Small intestine (tissue), 7 donors: ENCODE data around the gene ZMYND12. TPM values are rescaled to one million over a fixed set of nuclear protein-coding genes. Genes with fewer than 3 reads are reported as not detected.

Experiments used
- DNase-seq, 2 donors: peaks; one replicate each; pipeline versions ENCODE4 v3.0.0 to v3.0.0-alpha.2; 2013
- FAIRE-seq: peaks from 2 replicates; lab custom pipeline; 2012; peaks lifted over from hg19 to GRCh38; lab: Jason Lieb, UNC
- H3K27ac ChIP-seq, 3 donors: one replicate each; pipeline ENCODE4 v1.5.1; 2013; ENCODE audit warnings: low read length in 2 of 3, mild to moderate bottlenecking in 2 of 3, control low read depth in 1 of 3, inconsistent platforms in 1 of 3, low read depth in 1 of 3, moderate library complexity in 1 of 3
- H3K27me3 ChIP-seq, 3 donors: one replicate each; pipeline ENCODE4 v1.6.1; 2013; ENCODE audit warnings: low read length in 3 of 3, inconsistent platforms in 1 of 3; ENCODE audit not compliant: control insufficient read depth in 3 of 3, insufficient read depth in 3 of 3
- H3K36me3 ChIP-seq, 3 donors: one replicate each; pipeline ENCODE4 v1.6.1; 2013; ENCODE audit warnings: low read length in 3 of 3, inconsistent platforms in 1 of 3, low read depth in 1 of 3, mild to moderate bottlenecking in 1 of 3, moderate library complexity in 1 of 3; ENCODE audit not compliant: control insufficient read depth in 3 of 3, insufficient read depth in 2 of 3
- H3K4me1 ChIP-seq, 3 donors: one replicate each; pipeline ENCODE4 v1.6.1; 2013; ENCODE audit warnings: low read length in 2 of 3, inconsistent platforms in 1 of 3, low read depth in 1 of 3, mild to moderate bottlenecking in 1 of 3, moderate library complexity in 1 of 3; ENCODE audit not compliant: control insufficient read depth in 3 of 3, insufficient read depth in 2 of 3
- H3K4me3 ChIP-seq, 3 donors: one replicate each; pipeline ENCODE4 v1.5.1; 2013; ENCODE audit warnings: low read length in 3 of 3, control low read depth in 1 of 3, inconsistent platforms in 1 of 3, low read depth in 1 of 3, mild to moderate bottlenecking in 1 of 3, moderate library complexity in 1 of 3
- H3K9me3 ChIP-seq, 2 donors: one replicate each; pipeline ENCODE4 v1.6.1; 2013; ENCODE audit warnings: low read depth in 1 of 2, low read length in 1 of 2; ENCODE audit not compliant: control insufficient read depth in 2 of 2, insufficient read depth in 1 of 2
- WGBS, 3 donors: extraction: QIAGEN DNeasy Blood & Tissue Kit; methylation state at CpG; one replicate each; pipeline ENCODE4 v1.1.7; 2013; 5-methylcytosine and 5-hydroxymethylcytosine counted together
- polyA plus RNA-seq, 4 donors: library from polyadenylated mRNA; stranded (reverse) in 3 of 4; unstranded in 1 of 4; fragments of 200-250 nt in 3 of 4; fragments of 120-200 nt in 1 of 4; gene quantifications; one replicate each; pipeline versions ENCODE4 v1.2.1 to v1.2.3, GENCODE V29; 2013
- donor health status: healthy with polysubstance abuse.
- donor health status: control.
- donor health status: control.
- donor health status: Bipolar disorder and iron deficiency.
- donor health status: healthy.

Gene ZMYND12
- polyA plus RNA-seq, 4 donors = 0.89 to 1.7 (median 1.1) TPM; not detected in 1

DNA sequence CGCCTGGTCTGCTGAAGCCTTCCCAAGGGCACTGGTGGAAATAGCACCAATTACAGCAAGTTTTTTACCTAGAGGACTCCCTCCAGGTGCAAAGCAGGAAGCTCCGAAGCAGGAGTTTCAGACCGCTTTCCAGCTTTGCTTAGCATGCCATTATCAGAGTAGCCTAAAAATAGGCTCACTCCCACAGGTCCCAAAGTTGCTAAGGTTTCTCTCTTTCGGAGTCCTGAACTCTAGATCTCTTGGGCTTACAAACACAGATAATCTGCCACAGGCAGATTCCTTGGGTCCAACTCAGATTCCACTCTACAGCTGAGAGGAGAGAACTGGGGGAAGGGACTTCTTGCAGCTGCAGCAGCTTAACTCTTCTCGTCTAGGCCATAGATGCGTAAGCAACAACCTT is 22.5 kb downstream of the ZMYND12 start:
- WGBS, 3 donors = 86 to 95% (median 91%) methylated on average over 6 of the region's 6 CpGs
- no peak for FAIRE-seq

DNA sequence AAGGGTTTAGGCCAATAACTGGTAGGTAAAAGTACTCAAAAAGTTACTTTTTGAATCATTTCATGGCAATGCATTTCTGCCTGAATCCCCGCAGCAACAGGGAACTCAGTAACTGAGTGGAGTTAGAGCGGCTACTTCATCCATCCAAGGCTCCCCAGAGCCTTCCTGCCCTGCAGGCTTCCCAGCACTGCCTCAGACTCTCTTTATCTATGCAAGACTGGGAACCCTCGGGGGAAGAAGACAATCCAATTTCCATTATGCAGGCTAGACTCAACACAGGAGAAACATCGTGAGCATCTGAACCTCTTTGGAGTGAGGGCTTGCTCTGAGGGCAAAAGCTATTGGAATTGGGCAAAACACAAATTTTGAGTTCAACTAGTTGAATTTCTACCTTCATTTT is 23.1 kb downstream of the ZMYND12 start:
- Histone ChIP-seq H3K27me3 (no peaks in the 10 kb centered on the region), H3K4me3 (no peak overlapping the region), H3K36me3 (no peaks in the 10 kb centered on the region), H3K9me3 (no peaks in the 10 kb centered on the region), H3K4me1 (peaks cover 0 to 14% (median 0%) of the 10 kb centered on the region in 3 donors), H3K27ac (no peak overlapping the region)
- DNase-seq (no peak), FAIRE-seq (no peak)
- WGBS, 3 donors = 91 to 96% (median 92%) methylated on average over 4 of the region's 4 CpGs

More for the DNA sequence above, 22.5 kb downstream of the ZMYND12 start:
- no peak overlapping the region for H3K4me3 ChIP-seq
- H3K4me1 ChIP-seq = peaks cover 0 to 14% (median 0%) of the 10 kb centered on the region in 3 donors
- no peaks in the 10 kb centered on the region for H3K27me3 ChIP-seq
- H3K27ac ChIP-seq = no peak overlapping the region
- no peaks in the 10 kb centered on the region for H3K36me3 ChIP-seq
- DNase-seq = no peak
- no peaks in the 10 kb centered on the region for H3K9me3 ChIP-seq

- FAIRE-seq = no peak
Measured at GRCh38 chr1:42431514-42431913, 24.3 kb downstream of the ZMYND12 start.

GRCh38 chr1:42430286-42431135 is 25.3 kb downstream of the ZMYND12 start:
- H3K9me3 ChIP-seq = no peaks in the 10 kb centered on the region
- no peak for DNase-seq
- no peak overlapping the region for H3K4me3 ChIP-seq
- H3K27me3 ChIP-seq = no peaks in the 10 kb centered on the region
- H3K27ac ChIP-seq = peak overlapping the region in 1 of 3 donors; percentile 35
- FAIRE-seq = no peak
- 66 to 78% (median 77%) methylated on average over 3 of the region's 3 CpGs for WGBS, 3 donors
- H3K4me1 ChIP-seq = peaks cover 0 to 14% (median 0%) of the 10 kb centered on the region in 3 donors
- no peaks in the 10 kb centered on the region for H3K36me3 ChIP-seq

More at GRCh38 chr1:42431514-42431913, 24.3 kb downstream of the ZMYND12 start:
- no peaks in the 10 kb centered on the region for H3K27me3 ChIP-seq
- H3K36me3 ChIP-seq = no peaks in the 10 kb centered on the region
- no peaks in the 10 kb centered on the region for H3K9me3 ChIP-seq
- peak overlapping the region in 2 of 3 donors; percentile 42 to 54 for H3K27ac ChIP-seq
- DNase-seq = peak; percentile 74 to 77
- 28 to 57% (median 55%) methylated on average over 3 of the region's 3 CpGs for WGBS, 3 donors
- H3K4me3 ChIP-seq = no peak overlapping the region
- H3K4me1 ChIP-seq = peaks cover 0 to 14% (median 0%) of the 10 kb centered on the region in 3 donors

- Histone ChIP-seq H3K4me1 (peaks cover 0 to 14% (median 0%) of the 10 kb centered on the region in 3 donors), H3K27me3 (no peaks in the 10 kb centered on the region), H3K9me3 (no peaks in the 10 kb centered on the region), H3K36me3 (no peaks in the 10 kb centered on the region), H3K4me3 (no peak overlapping the region), H3K27ac (no peak overlapping the region)
- DNase-seq (no peak), FAIRE-seq (no peak)
- WGBS, 3 donors = 76 to 86% (median 82%) methylated on average over 1 of the region's 1 CpG
Measured at GRCh38 chr1:42429603-42430002, 26.2 kb downstream of the ZMYND12 start.

GRCh38 chr1:42427240-42427639 is 28.6 kb downstream of the ZMYND12 start:
- Histone ChIP-seq H3K4me1 (peaks cover 0 to 14% (median 0%) of the 10 kb centered on the region in 3 donors), H3K4me3 (no peak overlapping the region), H3K27ac (no peak overlapping the region), H3K9me3 (no peaks in the 10 kb centered on the region), H3K27me3 (no peaks in the 10 kb centered on the region), H3K36me3 (no peaks in the 10 kb centered on the region)
- FAIRE-seq = no peak
- no peak for DNase-seq
- WGBS, 3 donors = 74 to 87% (median 84%) methylated on average over 4 of the region's 4 CpGs

- no peak for FAIRE-seq
Measured at GRCh38 chr1:42424201-42424600, 31.6 kb downstream of the ZMYND12 start.

DNA sequence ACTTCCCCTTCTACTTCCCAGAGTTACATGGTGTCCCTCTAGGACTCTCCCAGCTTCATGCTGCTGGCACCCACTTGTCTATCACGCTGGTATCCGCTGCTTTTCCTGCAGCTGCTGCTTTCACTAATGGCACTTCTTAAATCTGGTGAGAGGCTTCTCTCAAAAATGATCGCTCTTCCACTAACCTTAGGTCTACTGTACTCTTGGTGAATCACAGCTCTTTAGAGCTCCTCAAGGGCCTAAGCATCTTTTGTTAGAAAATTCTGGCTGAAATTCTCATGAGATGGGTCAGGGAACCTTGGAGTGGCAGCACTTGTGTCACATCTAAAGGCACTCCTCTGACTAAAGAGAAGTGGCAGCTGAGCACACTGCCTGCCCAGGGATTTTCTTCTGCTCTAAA is 32.1 kb downstream of the ZMYND12 start:
- H3K36me3 ChIP-seq = no peaks in the 10 kb centered on the region
- no peak overlapping the region for H3K27ac ChIP-seq
- no peak for FAIRE-seq
- H3K9me3 ChIP-seq = no peaks in the 10 kb centered on the region
- H3K4me3 ChIP-seq = no peak overlapping the region
- H3K27me3 ChIP-seq = no peaks in the 10 kb centered on the region
- H3K4me1 ChIP-seq = peaks cover 0 to 8% (median 0%) of the 10 kb centered on the region in 3 donors
- DNase-seq = no peak
- WGBS, 3 donors = 88 to 91% (median 89%) methylated on average over 3 of the region's 3 CpGs

More at GRCh38 chr1:42424201-42424600, 31.6 kb downstream of the ZMYND12 start:
- no peak overlapping the region for H3K27ac ChIP-seq
- DNase-seq = no peak
- H3K9me3 ChIP-seq = no peaks in the 10 kb centered on the region
- WGBS, 3 donors = 87 to 91% (median 88%) methylated on average over 4 of the region's 4 CpGs
- no peaks in the 10 kb centered on the region for H3K36me3 ChIP-seq
- no peak overlapping the region for H3K4me3 ChIP-seq
- H3K4me1 ChIP-seq = peaks cover 0 to 8% (median 0%) of the 10 kb centered on the region in 3 donors
- H3K27me3 ChIP-seq = no peaks in the 10 kb centered on the region
